D721Med (cell line): ENCODE results near the gene CNTNAP2.
A peak's percentile ranks its signal among the peaks of the same experiment; 100 is the strongest.

Experiments
- DNase-seq: peaks from one replicate; pipeline ENCODE4 v3.0.0; 2011; ENCODE audit warnings: low spot score; ENCODE audit not compliant: insufficient read length
- FAIRE-seq: peaks from 2 replicates; lab custom pipeline; 2011; peaks lifted over from hg19 to GRCh38; lab: Jason Lieb, UNC
- TF ChIP-seq, protein P1 (sequence below): IDR thresholded peaks from 2 replicates; pipeline ENCODE4 v1.5.1; 2012; ENCODE audit warnings: mild to moderate bottlenecking, control low read depth; ENCODE audit not compliant: insufficient read depth; ENCODE audit errors: missing control alignments

Gene CNTNAP2

DNA sequence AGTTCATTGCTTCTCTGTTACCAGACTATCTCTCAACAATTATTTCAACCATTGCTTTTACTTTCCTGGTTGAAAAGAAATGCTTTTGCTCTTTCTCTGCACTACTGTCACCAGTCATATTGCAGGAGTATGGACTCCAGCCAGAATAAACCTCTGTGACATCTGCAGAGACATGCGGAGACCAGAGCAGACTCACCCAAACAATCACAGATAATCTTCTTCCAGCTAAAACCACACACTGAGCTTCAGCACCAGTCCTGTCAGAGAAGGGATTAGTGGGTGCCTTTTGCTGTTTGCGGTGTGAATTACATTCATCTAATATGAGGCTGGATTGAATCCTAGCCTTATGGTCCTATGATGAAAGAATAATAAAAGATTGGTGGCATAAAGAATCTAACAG, 258.6 kb downstream of the CNTNAP2 start:
- peak; percentile 99 for FAIRE-seq
- no peak for DNase-seq
- TF ChIP-seq, protein P1, sequence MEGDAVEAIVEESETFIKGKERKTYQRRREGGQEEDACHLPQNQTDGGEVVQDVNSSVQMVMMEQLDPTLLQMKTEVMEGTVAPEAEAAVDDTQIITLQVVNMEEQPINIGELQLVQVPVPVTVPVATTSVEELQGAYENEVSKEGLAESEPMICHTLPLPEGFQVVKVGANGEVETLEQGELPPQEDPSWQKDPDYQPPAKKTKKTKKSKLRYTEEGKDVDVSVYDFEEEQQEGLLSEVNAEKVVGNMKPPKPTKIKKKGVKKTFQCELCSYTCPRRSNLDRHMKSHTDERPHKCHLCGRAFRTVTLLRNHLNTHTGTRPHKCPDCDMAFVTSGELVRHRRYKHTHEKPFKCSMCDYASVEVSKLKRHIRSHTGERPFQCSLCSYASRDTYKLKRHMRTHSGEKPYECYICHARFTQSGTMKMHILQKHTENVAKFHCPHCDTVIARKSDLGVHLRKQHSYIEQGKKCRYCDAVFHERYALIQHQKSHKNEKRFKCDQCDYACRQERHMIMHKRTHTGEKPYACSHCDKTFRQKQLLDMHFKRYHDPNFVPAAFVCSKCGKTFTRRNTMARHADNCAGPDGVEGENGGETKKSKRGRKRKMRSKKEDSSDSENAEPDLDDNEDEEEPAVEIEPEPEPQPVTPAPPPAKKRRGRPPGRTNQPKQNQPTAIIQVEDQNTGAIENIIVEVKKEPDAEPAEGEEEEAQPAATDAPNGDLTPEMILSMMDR, result no peak

DNA sequence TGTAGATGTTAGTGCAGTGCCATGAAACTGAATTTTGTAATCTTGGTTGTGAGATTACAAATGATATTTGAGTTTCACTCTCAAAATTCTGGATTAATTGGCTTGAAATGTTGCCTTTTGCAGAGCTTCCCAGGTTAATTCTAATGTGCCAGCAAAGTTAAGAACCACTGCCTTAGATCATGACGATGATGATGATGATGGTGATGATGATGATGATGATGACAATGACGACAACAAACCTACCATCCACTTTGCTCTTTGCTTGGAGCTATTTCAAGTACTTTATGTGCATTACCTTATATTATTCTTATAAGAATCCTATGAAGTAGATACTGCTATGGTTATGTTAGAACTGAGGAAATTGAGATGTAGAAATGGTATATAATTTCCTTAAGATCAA, 261.6 kb downstream of the CNTNAP2 start:
- no peak for DNase-seq
- peak; percentile 41 for FAIRE-seq
- TF ChIP-seq, protein P1, result no peak

DNA sequence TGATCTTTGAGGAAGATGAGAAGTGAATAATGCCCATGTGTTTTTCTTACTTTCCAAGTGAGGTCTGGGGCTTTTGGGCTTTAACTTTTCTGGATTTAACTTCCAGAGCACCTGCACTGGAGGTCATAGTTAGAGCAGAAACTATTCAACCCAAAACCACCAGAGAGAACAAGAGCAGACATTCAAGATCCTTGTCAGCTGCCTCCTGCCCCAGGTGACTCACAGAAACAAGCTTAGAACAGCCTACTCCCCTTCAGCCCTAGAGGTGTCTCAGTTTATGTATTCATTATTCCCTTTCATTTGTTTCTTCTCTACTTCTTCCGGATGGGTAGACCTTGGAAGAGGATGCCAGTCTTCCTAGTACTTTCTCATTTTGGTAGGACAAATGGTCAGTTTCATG, 270.5 kb downstream of the CNTNAP2 start:
- DNase-seq (no peak), FAIRE-seq (no peak)
- TF ChIP-seq, protein P1, result no peak

DNA sequence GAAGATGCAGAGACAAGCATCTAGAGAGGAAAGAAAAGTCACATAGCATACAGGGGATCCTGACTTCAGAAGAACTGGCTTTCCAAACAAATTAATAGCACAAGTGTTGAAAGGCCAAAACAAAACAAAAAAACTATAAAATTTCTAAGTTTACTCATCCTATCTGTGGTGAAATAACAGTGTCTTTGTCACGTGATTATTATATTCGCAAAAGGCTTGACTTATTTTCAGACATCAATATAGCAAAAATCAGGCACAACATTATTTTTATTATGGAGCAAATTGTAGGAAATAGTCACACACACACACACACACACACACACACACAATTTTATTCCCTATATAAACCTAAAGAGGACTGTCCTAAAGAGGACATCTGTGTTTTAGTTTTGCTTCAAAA, 272.3 kb downstream of the CNTNAP2 start:
- TF ChIP-seq, protein P1, result no peak
- FAIRE-seq (no peak), DNase-seq (no peak)

DNA sequence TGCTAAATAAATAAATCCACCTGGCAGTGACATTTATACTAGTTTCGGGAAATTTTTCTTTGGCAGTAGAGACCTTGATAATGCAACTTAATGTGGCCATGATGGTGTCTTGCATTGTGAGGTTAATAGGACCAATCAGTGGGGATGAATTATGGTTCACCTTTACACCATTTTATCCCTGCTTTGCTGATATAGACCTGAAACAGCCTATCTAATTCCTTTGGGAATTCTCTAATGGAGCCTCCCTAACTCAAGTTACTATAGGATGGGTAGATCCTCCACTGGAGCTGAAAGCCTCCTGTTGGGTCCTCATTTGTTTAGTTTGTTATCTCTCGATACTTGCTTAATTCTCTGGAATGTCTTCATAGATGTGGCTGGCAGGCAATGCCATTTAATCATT, 276.7 kb downstream of the CNTNAP2 start:
- FAIRE-seq, result no peak

DNA sequence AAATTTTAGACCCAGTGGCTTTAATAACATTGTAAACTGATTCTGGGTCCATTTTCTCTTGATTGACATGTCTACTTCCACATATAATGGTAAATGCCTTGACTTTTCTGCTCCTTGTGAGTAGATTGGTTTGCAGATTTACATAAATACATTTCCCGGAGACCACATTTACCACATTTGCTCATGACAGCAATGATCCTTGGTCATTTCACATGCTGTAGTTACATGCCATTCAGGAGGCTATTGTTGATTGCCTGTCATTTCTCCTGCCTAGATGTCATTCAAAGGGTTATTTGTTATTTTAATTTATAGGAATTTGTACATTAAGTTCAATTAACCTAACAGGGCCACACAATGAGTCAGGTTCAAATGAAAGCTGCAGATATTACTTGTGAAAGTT, 280.5 kb downstream of the CNTNAP2 start:
- DNase-seq (no peak), FAIRE-seq (no peak)
- TF ChIP-seq, protein P1, result no peak

More for the DNA sequence above, 276.7 kb downstream of the CNTNAP2 start:
- TF ChIP-seq, protein P1, result no peak
- no peak for DNase-seq

DNA sequence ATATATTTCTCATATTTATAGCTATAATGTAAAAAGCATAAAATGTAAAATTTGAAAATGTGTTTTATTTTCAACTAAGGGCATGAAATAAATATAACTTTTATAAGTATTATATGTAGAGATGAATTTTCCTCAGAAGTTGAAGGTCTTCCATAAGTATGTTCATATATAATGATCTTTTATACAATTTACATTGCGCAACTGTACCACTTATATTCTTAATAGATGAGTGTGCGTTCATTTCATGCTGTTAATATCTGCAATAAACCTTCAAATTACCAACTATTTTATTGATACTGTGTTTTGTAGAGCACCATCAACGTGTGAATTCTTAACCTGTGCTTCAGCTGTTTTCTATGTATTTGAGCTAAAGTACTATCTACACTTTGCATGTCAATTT, 285.3 kb downstream of the CNTNAP2 start:
- TF ChIP-seq, protein P1, result no peak

More for the DNA sequence above, 285.3 kb downstream of the CNTNAP2 start:
- FAIRE-seq (peak; percentile 21), DNase-seq (no peak)
